ENCODE data around the gene PWP1.

GRCh38 chr12:107760207-107760808 lies 74.7 kb downstream of the PWP1 start:
- TF ChIP-seq CTCF (IDR thresholded peaks at IDR 0.05; ENCODE audit: low read length) (no peak), EZH2 (optimal IDR thresholded peaks at IDR 0.05; ENCODE audit: low read depth, low read length) (no peak), EZH2phosphoT487 (IDR thresholded peaks at IDR 0.05; ENCODE audit: low read length) (no peak)

All from MM.1S (cell line).